ENCODE data around the gene KLK8. TPM values are rescaled to one million over a fixed set of nuclear protein-coding genes. Genes with fewer than 3 reads are reported as not detected.

KLK8 gene
- total and polyA plus RNA-seq, 2 experiments from 2014 or later: 4.9 to 14.6 TPM

DNA sequence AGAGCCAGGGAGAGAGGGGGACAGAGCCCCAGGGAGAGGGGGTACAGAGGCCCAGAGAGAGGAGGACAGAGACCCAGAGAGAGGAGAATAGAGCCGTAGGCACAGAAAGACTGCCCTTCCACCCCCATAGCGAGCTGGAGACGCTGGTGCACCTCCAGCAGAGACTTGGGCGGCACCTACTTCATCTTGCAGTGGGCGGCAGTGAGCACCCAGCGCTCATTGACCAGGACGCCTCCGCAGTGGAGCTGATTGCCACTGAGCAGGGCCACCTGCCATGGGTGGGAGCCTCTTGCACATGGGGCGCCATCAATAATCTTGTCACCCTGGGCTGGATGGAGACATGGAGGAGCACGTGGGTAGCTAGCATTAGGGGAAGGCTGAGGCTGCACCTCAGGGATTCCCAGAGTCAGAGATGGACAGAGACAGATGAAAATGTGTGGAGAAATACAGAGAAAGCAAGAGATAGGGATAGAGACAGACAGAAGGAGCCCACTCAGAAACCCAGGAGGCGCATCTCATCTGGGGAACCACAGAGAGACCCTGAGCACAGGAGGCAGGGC, 19.7 kb downstream of the KLK8 start:
- peaks cover 2% of the 10 kb centered on the region; the same call in 2 of the 3 replicates for H3K9me3 Mint-ChIP-seq
- H3K9me2 ChIP-seq (ENCODE audit: insufficient read depth): no peaks in the 10 kb centered on the region
- no peaks in the 10 kb centered on the region for H3K36me3 ChIP-seq (ENCODE audit: insufficient read depth)
- TF ChIP-seq NANOG (IDR thresholded peaks at IDR 0.05; ENCODE audit: borderline replicate concordance): no peak
- no peak for TF ChIP-seq EZH2 (IDR thresholded peaks at IDR 0.05; ENCODE audit: low read depth, unreplicated experiment)
- TF ChIP-seq, protein P1, sequence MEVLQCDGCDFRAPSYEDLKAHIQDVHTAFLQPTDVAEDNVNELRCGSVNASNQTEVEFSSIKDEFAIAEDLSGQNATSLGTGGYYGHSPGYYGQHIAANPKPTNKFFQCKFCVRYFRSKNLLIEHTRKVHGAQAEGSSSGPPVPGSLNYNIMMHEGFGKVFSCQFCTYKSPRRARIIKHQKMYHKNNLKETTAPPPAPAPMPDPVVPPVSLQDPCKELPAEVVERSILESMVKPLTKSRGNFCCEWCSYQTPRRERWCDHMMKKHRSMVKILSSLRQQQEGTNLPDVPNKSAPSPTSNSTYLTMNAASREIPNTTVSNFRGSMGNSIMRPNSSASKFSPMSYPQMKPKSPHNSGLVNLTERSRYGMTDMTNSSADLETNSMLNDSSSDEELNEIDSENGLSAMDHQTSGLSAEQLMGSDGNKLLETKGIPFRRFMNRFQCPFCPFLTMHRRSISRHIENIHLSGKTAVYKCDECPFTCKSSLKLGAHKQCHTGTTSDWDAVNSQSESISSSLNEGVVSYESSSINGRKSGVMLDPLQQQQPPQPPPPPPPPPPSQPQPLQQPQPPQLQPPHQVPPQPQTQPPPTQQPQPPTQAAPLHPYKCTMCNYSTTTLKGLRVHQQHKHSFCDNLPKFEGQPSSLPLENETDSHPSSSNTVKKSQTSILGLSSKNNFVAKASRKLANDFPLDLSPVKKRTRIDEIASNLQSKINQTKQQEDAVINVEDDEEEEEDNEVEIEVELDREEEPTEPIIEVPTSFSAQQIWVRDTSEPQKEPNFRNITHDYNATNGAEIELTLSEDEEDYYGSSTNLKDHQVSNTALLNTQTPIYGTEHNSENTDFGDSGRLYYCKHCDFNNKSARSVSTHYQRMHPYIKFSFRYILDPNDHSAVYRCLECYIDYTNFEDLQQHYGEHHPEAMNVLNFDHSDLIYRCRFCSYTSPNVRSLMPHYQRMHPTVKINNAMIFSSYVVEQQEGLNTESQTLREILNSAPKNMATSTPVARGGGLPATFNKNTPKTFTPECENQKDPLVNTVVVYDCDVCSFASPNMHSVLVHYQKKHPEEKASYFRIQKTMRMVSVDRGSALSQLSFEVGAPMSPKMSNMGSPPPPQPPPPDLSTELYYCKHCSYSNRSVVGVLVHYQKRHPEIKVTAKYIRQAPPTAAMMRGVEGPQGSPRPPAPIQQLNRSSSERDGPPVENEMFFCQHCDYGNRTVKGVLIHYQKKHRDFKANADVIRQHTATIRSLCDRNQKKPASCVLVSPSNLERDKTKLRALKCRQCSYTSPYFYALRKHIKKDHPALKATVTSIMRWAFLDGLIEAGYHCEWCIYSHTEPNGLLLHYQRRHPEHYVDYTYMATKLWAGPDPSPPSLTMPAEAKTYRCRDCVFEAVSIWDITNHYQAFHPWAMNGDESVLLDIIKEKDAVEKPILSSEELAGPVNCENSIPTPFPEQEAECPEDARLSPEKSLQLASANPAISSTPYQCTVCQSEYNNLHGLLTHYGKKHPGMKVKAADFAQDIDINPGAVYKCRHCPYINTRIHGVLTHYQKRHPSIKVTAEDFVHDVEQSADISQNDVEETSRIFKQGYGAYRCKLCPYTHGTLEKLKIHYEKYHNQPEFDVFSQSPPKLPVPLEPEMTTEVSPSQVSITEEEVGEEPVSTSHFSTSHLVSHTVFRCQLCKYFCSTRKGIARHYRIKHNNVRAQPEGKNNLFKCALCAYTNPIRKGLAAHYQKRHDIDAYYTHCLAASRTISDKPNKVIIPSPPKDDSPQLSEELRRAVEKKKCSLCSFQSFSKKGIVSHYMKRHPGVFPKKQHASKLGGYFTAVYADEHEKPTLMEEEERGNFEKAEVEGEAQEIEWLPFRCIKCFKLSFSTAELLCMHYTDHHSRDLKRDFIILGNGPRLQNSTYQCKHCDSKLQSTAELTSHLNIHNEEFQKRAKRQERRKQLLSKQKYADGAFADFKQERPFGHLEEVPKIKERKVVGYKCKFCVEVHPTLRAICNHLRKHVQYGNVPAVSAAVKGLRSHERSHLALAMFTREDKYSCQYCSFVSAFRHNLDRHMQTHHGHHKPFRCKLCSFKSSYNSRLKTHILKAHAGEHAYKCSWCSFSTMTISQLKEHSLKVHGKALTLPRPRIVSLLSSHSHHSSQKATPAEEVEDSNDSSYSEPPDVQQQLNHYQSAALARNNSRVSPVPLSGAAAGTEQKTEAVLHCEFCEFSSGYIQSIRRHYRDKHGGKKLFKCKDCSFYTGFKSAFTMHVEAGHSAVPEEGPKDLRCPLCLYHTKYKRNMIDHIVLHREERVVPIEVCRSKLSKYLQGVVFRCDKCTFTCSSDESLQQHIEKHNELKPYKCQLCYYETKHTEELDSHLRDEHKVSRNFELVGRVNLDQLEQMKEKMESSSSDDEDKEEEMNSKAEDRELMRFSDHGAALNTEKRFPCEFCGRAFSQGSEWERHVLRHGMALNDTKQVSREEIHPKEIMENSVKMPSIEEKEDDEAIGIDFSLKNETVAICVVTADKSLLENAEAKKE (CRISPR knock-in tag; IDR thresholded peaks at IDR 0.05): no peak
- TF ChIP-seq, protein P2, sequence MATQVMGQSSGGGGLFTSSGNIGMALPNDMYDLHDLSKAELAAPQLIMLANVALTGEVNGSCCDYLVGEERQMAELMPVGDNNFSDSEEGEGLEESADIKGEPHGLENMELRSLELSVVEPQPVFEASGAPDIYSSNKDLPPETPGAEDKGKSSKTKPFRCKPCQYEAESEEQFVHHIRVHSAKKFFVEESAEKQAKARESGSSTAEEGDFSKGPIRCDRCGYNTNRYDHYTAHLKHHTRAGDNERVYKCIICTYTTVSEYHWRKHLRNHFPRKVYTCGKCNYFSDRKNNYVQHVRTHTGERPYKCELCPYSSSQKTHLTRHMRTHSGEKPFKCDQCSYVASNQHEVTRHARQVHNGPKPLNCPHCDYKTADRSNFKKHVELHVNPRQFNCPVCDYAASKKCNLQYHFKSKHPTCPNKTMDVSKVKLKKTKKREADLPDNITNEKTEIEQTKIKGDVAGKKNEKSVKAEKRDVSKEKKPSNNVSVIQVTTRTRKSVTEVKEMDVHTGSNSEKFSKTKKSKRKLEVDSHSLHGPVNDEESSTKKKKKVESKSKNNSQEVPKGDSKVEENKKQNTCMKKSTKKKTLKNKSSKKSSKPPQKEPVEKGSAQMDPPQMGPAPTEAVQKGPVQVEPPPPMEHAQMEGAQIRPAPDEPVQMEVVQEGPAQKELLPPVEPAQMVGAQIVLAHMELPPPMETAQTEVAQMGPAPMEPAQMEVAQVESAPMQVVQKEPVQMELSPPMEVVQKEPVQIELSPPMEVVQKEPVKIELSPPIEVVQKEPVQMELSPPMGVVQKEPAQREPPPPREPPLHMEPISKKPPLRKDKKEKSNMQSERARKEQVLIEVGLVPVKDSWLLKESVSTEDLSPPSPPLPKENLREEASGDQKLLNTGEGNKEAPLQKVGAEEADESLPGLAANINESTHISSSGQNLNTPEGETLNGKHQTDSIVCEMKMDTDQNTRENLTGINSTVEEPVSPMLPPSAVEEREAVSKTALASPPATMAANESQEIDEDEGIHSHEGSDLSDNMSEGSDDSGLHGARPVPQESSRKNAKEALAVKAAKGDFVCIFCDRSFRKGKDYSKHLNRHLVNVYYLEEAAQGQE (IDR thresholded peaks at IDR 0.05; ENCODE audit: unreplicated experiment): no peak
- TF ChIP-seq CREB1 (CRISPR knock-in tag; IDR thresholded peaks at IDR 0.05; ENCODE audit: low read depth): no peak
- TF ChIP-seq JUNB (IDR thresholded peaks at IDR 0.05; ENCODE audit: unreplicated experiment): no peak
- TF ChIP-seq STAT1 (IDR thresholded peaks at IDR 0.05; ENCODE audit: unreplicated experiment): no peak
- TF ChIP-seq ZNF331 (CRISPR knock-in tag; IDR thresholded peaks at IDR 0.05; ENCODE audit: low read depth): no peak
- TF ChIP-seq, protein P3, sequence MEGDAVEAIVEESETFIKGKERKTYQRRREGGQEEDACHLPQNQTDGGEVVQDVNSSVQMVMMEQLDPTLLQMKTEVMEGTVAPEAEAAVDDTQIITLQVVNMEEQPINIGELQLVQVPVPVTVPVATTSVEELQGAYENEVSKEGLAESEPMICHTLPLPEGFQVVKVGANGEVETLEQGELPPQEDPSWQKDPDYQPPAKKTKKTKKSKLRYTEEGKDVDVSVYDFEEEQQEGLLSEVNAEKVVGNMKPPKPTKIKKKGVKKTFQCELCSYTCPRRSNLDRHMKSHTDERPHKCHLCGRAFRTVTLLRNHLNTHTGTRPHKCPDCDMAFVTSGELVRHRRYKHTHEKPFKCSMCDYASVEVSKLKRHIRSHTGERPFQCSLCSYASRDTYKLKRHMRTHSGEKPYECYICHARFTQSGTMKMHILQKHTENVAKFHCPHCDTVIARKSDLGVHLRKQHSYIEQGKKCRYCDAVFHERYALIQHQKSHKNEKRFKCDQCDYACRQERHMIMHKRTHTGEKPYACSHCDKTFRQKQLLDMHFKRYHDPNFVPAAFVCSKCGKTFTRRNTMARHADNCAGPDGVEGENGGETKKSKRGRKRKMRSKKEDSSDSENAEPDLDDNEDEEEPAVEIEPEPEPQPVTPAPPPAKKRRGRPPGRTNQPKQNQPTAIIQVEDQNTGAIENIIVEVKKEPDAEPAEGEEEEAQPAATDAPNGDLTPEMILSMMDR (conservative IDR thresholded peaks at IDR 0.05; ENCODE audit: low read depth in 2 of 2): no peak
- no peak for TF ChIP-seq POLR2AphosphoS5 (IDR thresholded peaks at IDR 0.05; ENCODE audit: low read depth)
- TF ChIP-seq, protein P4, sequence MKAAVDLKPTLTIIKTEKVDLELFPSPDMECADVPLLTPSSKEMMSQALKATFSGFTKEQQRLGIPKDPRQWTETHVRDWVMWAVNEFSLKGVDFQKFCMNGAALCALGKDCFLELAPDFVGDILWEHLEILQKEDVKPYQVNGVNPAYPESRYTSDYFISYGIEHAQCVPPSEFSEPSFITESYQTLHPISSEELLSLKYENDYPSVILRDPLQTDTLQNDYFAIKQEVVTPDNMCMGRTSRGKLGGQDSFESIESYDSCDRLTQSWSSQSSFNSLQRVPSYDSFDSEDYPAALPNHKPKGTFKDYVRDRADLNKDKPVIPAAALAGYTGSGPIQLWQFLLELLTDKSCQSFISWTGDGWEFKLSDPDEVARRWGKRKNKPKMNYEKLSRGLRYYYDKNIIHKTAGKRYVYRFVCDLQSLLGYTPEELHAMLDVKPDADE (IDR thresholded peaks at IDR 0.05): no peak
- TF ChIP-seq EZH2phosphoT487 (IDR thresholded peaks at IDR 0.05; ENCODE audit: unreplicated experiment): no peak
- TF ChIP-seq ZNF114 (CRISPR knock-in tag; IDR thresholded peaks at IDR 0.05): no peak
- no peaks in the 10 kb centered on the region for H3F3A ChIP-seq (replicated peaks; ENCODE audit: low read depth)
- no peak overlapping the region for H3K27ac Mint-ChIP-seq
- no peak overlapping the region for H3K27ac ChIP-seq (ENCODE audit: low read depth)
- ATAC-seq (no peak), DNase-seq (ENCODE audit: low spot score) (no peak)
- H4K20me1 ChIP-seq (replicated peaks; ENCODE audit: insufficient read depth): no peaks in the 10 kb centered on the region
- H3K79me2 ChIP-seq (replicated peaks; ENCODE audit: insufficient read depth): no peaks in the 10 kb centered on the region
- H3K4me1 Mint-ChIP-seq: peaks cover 21% of the 10 kb centered on the region
- H3K27me3 ChIP-seq (ENCODE audit: insufficient read depth): peaks cover 22% of the 10 kb centered on the region
- peaks cover 16% of the 10 kb centered on the region for H3K4me1 ChIP-seq (ENCODE audit: insufficient read depth)
- H3K27me3 Mint-ChIP-seq (ENCODE audit: insufficient read depth, low read depth, poor library complexity): no peaks in the 10 kb centered on the region
- no peak overlapping the region for H3K4me2 ChIP-seq
- H2AFZ ChIP-seq: no peak overlapping the region
- no peaks in the 10 kb centered on the region; the same call in 2 of the 3 replicates for H3K36me3 Mint-ChIP-seq (ENCODE audit: low read depth)
- no peak overlapping the region for H3K4me3 Mint-ChIP-seq
- H3K4me3 ChIP-seq: no peak overlapping the region

Data from GM23338 (cell line).